ENCODE results near the gene ACADVL. TPM values are rescaled to one million over a fixed set of nuclear protein-coding genes. Genes with fewer than 3 reads are reported as not detected.

Gene ACADVL
- total RNA-seq, 1 donor from 2014 or later, result 219 TPM

DNA sequence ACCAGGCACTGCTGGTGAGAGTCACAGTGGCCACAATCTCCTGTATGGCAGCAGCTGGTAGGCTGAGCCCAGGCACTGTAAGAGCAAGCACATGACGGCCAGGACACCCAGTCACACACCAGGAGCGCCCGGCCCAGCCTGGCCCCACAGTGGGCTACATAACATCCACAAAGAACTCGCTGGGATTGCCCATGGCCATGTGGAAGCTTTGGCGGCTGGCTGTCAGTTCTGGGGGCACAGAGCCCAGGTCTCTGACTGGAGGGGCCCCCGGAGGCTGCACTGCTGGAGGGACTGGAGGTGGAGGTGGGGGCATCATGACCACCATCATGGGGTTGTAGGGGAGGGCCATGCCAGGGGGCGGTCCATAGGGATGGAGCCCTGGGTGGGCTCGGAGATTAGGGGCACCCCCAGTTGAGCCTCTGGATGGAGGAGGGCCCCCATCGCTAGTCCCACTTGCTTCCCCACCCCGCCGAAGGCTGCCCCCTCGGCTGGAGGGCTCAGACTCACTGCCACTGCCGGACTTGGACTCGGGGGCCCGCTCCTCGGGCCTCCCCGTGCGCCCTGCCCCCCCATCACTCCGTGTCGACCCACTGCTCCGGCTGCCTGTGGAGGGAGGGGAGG is 6.1 kb downstream of the ACADVL start:
- Histone ChIP-seq H3K36me3 (ENCODE audit: control insufficient read depth, insufficient read depth, low read length) (peaks cover 7% of the 10 kb centered on the region), H3K27me3 (ENCODE audit: control insufficient read depth, insufficient read depth, low read length) (no peaks in the 10 kb centered on the region), H3K4me3 (ENCODE audit: low read depth, low read length) (no peak overlapping the region)
- TF ChIP-seq, protein P1, sequence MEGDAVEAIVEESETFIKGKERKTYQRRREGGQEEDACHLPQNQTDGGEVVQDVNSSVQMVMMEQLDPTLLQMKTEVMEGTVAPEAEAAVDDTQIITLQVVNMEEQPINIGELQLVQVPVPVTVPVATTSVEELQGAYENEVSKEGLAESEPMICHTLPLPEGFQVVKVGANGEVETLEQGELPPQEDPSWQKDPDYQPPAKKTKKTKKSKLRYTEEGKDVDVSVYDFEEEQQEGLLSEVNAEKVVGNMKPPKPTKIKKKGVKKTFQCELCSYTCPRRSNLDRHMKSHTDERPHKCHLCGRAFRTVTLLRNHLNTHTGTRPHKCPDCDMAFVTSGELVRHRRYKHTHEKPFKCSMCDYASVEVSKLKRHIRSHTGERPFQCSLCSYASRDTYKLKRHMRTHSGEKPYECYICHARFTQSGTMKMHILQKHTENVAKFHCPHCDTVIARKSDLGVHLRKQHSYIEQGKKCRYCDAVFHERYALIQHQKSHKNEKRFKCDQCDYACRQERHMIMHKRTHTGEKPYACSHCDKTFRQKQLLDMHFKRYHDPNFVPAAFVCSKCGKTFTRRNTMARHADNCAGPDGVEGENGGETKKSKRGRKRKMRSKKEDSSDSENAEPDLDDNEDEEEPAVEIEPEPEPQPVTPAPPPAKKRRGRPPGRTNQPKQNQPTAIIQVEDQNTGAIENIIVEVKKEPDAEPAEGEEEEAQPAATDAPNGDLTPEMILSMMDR (IDR thresholded peaks at IDR 0.05; ENCODE audit: insufficient read depth, low read length, poor library complexity, severe bottlenecking), result no peak
- DNase-seq (ENCODE audit: low read depth), result no peak

DNA sequence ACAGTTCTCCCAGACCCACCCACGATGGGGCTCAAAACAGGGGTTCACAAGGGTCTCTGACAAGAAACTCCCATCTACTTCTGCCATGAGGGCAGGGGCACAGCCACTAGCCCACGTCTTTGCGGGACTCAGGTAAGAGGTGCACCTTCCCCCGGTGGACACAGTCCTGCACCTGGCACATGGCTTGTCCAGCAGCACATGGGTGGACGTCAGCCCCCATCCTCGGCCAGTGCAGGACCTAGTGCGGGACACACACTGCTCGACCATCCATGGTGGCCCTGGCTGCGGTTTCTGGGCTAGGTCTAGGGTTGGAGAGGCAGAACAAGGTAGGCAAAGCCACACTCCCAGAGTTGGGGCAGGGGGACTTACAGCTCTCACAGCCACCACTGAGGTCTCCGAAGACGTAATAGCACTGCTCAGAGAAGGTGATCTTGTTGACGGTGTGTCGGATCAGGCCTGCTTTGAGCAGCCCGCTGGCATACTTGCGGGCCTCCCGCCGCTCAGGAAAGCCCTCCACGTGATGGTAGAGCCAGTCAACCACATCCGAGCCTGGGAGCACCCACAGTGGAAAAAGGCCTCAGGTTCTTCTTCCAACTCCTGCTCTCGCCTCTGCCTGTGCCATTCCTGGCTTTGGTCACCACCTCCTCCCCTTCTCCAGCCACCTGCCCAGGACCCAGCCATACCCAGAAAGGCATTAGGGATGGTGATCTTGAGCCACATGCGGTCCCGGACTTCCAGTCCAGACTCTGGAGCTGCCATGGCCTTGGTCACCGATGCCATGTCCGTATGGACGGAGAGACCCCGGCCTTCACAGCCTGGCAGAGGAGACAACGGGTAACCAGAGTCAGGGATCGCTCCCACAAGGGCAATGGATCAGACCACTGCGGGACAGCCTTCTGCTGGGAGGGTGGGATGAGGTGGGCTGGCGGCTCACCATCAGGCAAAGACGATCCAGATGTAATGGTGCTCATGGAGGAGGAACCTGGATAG is 7.3 kb downstream of the ACADVL start:
- no peak for DNase-seq (ENCODE audit: low read depth)
- Histone ChIP-seq H3K4me3 (ENCODE audit: low read depth, low read length) (no peak overlapping the region), H3K27me3 (ENCODE audit: control insufficient read depth, insufficient read depth, low read length) (no peaks in the 10 kb centered on the region), H3K36me3 (ENCODE audit: control insufficient read depth, insufficient read depth, low read length) (peaks cover 7% of the 10 kb centered on the region)
- TF ChIP-seq, protein P1 (IDR thresholded peaks at IDR 0.05; ENCODE audit: insufficient read depth, low read length, poor library complexity, severe bottlenecking), result no peak

DNA sequence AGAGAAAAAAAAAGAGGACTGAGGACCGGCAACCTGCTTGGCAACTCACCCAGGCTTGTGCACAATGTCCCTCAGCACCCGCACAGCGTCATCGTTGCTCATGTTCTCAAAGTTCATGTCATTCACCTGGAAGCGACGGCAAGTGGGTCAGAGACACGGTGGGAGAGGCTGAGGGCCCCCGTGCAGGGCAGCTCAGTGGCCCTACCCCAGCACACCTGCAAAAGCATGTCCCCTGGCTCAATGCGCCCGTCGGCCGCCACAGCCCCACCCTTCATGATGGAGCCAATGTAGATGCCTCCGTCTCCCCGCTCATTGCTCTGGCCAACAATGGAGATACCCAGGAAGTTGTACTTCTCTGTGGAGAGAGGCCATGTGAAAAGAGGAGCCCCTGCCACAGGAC is 9.2 kb downstream of the ACADVL start:
- no peaks in the 10 kb centered on the region for H3K27me3 ChIP-seq (ENCODE audit: control insufficient read depth, insufficient read depth, low read length)
- TF ChIP-seq, protein P1 (IDR thresholded peaks at IDR 0.05; ENCODE audit: insufficient read depth, low read length, poor library complexity, severe bottlenecking), result no peak
- peaks cover 4% of the 10 kb centered on the region for H3K36me3 ChIP-seq (ENCODE audit: control insufficient read depth, insufficient read depth, low read length)
- H3K4me3 ChIP-seq (ENCODE audit: low read depth, low read length), result no peak overlapping the region
- no peak for DNase-seq (ENCODE audit: low read depth)

DNA sequence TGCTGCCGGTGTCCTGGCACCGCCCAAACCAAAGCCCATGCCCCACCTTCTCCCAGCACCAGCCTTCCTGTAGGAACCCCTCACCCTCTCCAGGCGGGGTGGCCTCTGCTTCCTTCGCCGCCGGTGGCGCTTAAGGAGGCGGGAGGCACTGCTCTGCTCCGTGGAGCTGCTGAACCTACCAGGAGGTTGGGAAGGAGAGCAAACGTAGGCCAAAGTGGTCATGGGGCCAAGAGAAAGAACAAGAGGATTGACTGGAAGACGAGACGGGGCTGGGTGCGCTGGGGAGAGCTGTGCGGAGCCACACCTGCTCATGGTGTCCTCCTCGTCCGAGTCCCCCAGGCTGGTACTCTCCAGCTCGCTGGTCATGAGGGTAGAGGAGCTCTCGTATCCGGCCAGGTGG is 9.8 kb downstream of the ACADVL start:
- DNase-seq (ENCODE audit: low read depth), result no peak
- Histone ChIP-seq H3K4me3 (ENCODE audit: low read depth, low read length) (no peak overlapping the region), H3K36me3 (ENCODE audit: control insufficient read depth, insufficient read depth, low read length) (peaks cover 4% of the 10 kb centered on the region), H3K27me3 (ENCODE audit: control insufficient read depth, insufficient read depth, low read length) (no peaks in the 10 kb centered on the region)
- TF ChIP-seq, protein P1 (IDR thresholded peaks at IDR 0.05; ENCODE audit: insufficient read depth, low read length, poor library complexity, severe bottlenecking), result no peak

DNA sequence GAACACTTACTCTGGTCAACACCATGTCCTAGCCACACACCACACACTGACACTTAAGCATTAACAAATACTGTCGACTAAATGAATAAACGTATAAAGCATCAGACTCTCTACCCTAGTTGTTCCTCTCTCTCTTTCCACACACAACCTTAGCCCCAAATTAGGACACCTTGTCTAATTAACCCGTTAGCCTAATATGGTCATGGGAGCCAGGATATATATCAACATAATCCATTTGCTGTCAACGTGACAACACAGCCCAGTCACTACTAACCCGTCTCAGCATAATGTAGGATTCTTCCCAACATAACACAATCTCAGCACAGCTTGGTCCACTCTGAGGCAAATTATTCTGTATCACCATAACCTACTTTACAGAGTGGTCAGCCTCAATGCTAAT is 12.4 kb downstream of the ACADVL start:
- Histone ChIP-seq H3K27me3 (ENCODE audit: control insufficient read depth, insufficient read depth, low read length) (no peaks in the 10 kb centered on the region), H3K36me3 (ENCODE audit: control insufficient read depth, insufficient read depth, low read length) (peaks cover 7% of the 10 kb centered on the region), H3K4me3 (ENCODE audit: low read depth, low read length) (no peak overlapping the region)
- TF ChIP-seq, protein P1 (IDR thresholded peaks at IDR 0.05; ENCODE audit: insufficient read depth, low read length, poor library complexity, severe bottlenecking), result no peak
- no peak for DNase-seq (ENCODE audit: low read depth)
